PC-9 (cell line): Measurements from ENCODE around the gene MYO5A. TPM values are rescaled to one million over a fixed set of nuclear protein-coding genes. Genes with fewer than 3 reads are reported as not detected.
A peak's percentile ranks its signal among the peaks of the same experiment; 100 is the strongest.

ENCODE experiments used
- BruUV-seq: library from RNA; stranded (reverse); fragments of 400-500 nt; replicated peaks from 2 replicates; lab custom pipeline; 2021; lab: Mats Ljungman, UMichigan
- CTCF ChIA-PET: fragments of 300-600 bp; sonication (Branson Sonifier 250); formaldehyde crosslinking; loops from one replicate; lab custom pipeline; 2022; ENCODE audit warnings: antibody characterized with exemption; lab: Charles Lee
- POLR2A ChIA-PET: fragments of 300-600 bp; sonication (Branson Sonifier 250); formaldehyde crosslinking; loops from one replicate; lab custom pipeline; 2022; ENCODE audit warnings: antibody characterized with exemption; ENCODE audit not compliant: unreplicated experiment; lab: Charles Lee
- DNase-seq, 2 experiments: peaks; one replicate each; pipeline versions ENCODE4 v3.0.0 to v3.0.0-alpha.2; 2015 to 2022; ENCODE audit warnings: mixed read lengths in 1 of 2
- H2AFZ ChIP-seq: fragments of 200-600 bp; sonication (generic); 2 replicates; pipeline ENCODE4 v1.8.1; 2017; ENCODE audit warnings: antibody characterized with exemption
- H3F3A ChIP-seq: fragments of 200-600 bp; sonication (generic); 2 replicates; pipeline ENCODE4 v1.8.1; 2017; ENCODE audit warnings: antibody characterized with exemption, mild to moderate bottlenecking, low read depth; ENCODE audit not compliant: insufficient read depth
- H3K27ac ChIP-seq: fragments of 200-600 bp; sonication (generic); 2 replicates; pipeline ENCODE4 v1.6.1; 2016; ENCODE audit warnings: mixed run types
- H3K27me3 ChIP-seq: fragments of 200-600 bp; sonication (generic); 2 replicates; pipeline ENCODE4 v1.6.1; 2016; ENCODE audit warnings: low read depth, mixed run types; ENCODE audit not compliant: insufficient read depth
- H3K36me3 ChIP-seq: fragments of 200-600 bp; sonication (generic); 2 replicates; pipeline ENCODE4 v1.6.1; 2016; ENCODE audit warnings: low read depth, mixed run types
- H3K4me1 ChIP-seq: fragments of 200-600 bp; sonication (generic); replicated peaks from 2 replicates; pipeline ENCODE4 v1.6.1; 2016; ENCODE audit warnings: mixed run types; ENCODE audit not compliant: insufficient read depth
- H3K4me2 ChIP-seq: fragments of 200-600 bp; sonication (generic); 2 replicates; pipeline ENCODE4 v1.6.1; 2017; ENCODE audit warnings: mixed run types
- H3K4me3 ChIP-seq: fragments of 200-600 bp; sonication (generic); 2 replicates; pipeline ENCODE4 v1.6.1; 2016; ENCODE audit warnings: mixed run types
- H3K79me2 ChIP-seq: fragments of 200-600 bp; sonication (generic); 2 replicates; pipeline ENCODE4 v1.6.1; 2017; ENCODE audit warnings: low read depth, mixed run types
- H3K9me2 ChIP-seq: fragments of 200-600 bp; sonication (generic); 2 replicates; pipeline ENCODE4 v1.8.1; 2017; ENCODE audit warnings: mild to moderate bottlenecking; ENCODE audit not compliant: insufficient read depth
- H3K9me3 ChIP-seq: fragments of 200-600 bp; sonication (generic); 2 replicates; pipeline ENCODE4 v1.8.1; 2016; ENCODE audit warnings: low read depth; ENCODE audit not compliant: insufficient read depth
- H4K20me1 ChIP-seq: fragments of 200-600 bp; sonication (generic); 2 replicates; pipeline ENCODE4 v1.8.1; 2017; ENCODE audit not compliant: insufficient read depth
- EZH2 ChIP-seq: fragments of 200-600 bp; sonication (generic); IDR thresholded peaks from 2 replicates; pipeline ENCODE4 v1.8.0; 2017; ENCODE audit warnings: antibody characterized with exemption, low read depth
- intact Hi-C: fragments of 100-400 bp; cut with micrococcal nuclease; formaldehyde crosslinking; loops from one replicate; pipeline ENCODE4 v1.10.0; 2022; ENCODE audit not compliant: unreplicated experiment
- total RNA-seq: library from RNA; stranded (reverse); gene quantifications from 2 replicates; pipeline ENCODE4 v1.2.3, GENCODE V29; 2021
- TF ChIP-seq, protein P1 (sequence below): fragments of 200-600 bp; sonication (generic); conservative IDR thresholded peaks from 2 replicates; pipeline ENCODE4 v1.6.1; 2017; ENCODE audit warnings: mixed run types, antibody characterized with exemption, mild to moderate bottlenecking, moderate library complexity

The MYO5A gene
- total RNA-seq, 1 experiment from 2014 or later, result 10.7 TPM

- no peak for DNase-seq
- no peaks in the 10 kb centered on the region for H4K20me1 ChIP-seq
- ChIA-PET CTCF (no interaction called here), POLR2A (no interaction called here)
- intact Hi-C loops, result no loop called here
- H3F3A ChIP-seq, result no peaks in the 10 kb centered on the region
- H2AFZ ChIP-seq, result no peak overlapping the region
- no peaks in the 10 kb centered on the region for H3K79me2 ChIP-seq
- H3K4me2 ChIP-seq, result no peak overlapping the region
- no TSS peak for BruUV-seq
- no peak for TF ChIP-seq EZH2
- TF ChIP-seq, protein P1, sequence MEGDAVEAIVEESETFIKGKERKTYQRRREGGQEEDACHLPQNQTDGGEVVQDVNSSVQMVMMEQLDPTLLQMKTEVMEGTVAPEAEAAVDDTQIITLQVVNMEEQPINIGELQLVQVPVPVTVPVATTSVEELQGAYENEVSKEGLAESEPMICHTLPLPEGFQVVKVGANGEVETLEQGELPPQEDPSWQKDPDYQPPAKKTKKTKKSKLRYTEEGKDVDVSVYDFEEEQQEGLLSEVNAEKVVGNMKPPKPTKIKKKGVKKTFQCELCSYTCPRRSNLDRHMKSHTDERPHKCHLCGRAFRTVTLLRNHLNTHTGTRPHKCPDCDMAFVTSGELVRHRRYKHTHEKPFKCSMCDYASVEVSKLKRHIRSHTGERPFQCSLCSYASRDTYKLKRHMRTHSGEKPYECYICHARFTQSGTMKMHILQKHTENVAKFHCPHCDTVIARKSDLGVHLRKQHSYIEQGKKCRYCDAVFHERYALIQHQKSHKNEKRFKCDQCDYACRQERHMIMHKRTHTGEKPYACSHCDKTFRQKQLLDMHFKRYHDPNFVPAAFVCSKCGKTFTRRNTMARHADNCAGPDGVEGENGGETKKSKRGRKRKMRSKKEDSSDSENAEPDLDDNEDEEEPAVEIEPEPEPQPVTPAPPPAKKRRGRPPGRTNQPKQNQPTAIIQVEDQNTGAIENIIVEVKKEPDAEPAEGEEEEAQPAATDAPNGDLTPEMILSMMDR, result no peak
- H3K9me2 ChIP-seq, result no peaks in the 10 kb centered on the region
- H3K9me3 ChIP-seq, result no peaks in the 10 kb centered on the region
- no peak overlapping the region for H3K4me3 ChIP-seq
- no peak overlapping the region for H3K27ac ChIP-seq
- H3K36me3 ChIP-seq, result no peaks in the 10 kb centered on the region
- H3K4me1 ChIP-seq, result no peaks in the 10 kb centered on the region
- no peaks in the 10 kb centered on the region for H3K27me3 ChIP-seq
Observed at GRCh38 chr15:52532427-52532826, 3.7 kb upstream of the MYO5A start.

- Histone ChIP-seq H3K4me2 (peak overlapping the region; percentile 89; the same call in 1 of the 2 replicates), H3K9me2 (no peaks in the 10 kb centered on the region), H4K20me1 (no peaks in the 10 kb centered on the region), H3K27ac (no peak overlapping the region), H3K4me3 (no peak overlapping the region), H3K4me1 (no peaks in the 10 kb centered on the region), H2AFZ (no peak overlapping the region), H3F3A (no peaks in the 10 kb centered on the region), H3K27me3 (no peaks in the 10 kb centered on the region), H3K36me3 (no peaks in the 10 kb centered on the region), H3K9me3 (no peaks in the 10 kb centered on the region), H3K79me2 (no peaks in the 10 kb centered on the region)
- no peak for DNase-seq
- BruUV-seq, result no TSS peak
- intact Hi-C loops, result loop anchor here (5.0 kb wide), 2 partner anchors 198 to 273 kb away; no protein-coding TSS in a partner anchor
- no peak for TF ChIP-seq EZH2
- TF ChIP-seq, protein P1, result no peak
- ChIA-PET POLR2A (no interaction called here), CTCF (no interaction called here)
Observed at GRCh38 chr15:52529940-52530339, 1.3 kb upstream of the MYO5A start.

DNA sequence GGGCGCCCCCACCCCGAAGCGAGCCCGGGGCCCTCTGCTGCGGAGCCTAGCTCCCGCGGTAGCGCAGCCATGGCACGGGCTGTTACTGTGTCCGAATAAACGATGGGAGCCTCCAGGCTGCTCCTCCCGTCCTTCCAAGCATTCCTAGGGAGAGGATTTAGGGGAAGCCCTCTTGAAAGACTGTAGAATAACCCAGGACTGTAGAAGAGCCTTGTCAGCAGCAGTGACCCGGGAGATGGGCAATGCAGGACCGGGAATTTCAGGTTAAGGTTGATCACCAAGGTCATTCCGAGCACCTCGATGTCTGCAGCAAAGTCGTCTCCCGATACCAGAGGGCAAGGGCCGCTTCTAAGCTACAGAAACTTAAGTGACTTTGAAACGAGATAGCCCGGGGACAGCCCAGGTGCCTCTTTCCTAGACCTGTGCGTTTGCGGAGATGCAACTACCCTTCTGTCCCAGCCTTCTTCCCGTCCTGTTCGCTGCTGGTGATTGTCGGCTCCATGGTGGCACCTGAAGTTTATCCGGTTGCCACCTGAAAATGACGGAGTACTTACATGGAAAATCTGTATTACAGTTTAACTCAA is 753 bp upstream of the MYO5A start:
- Histone ChIP-seq H2AFZ (peak overlapping the region; percentile 85; the same call in 1 of the 2 replicates), H3K4me3 (peak overlapping the region; percentile 68; the same call in 1 of the 2 replicates), H3K79me2 (no peaks in the 10 kb centered on the region), H3K9me2 (no peaks in the 10 kb centered on the region), H4K20me1 (no peaks in the 10 kb centered on the region), H3K9me3 (no peaks in the 10 kb centered on the region), H3K4me1 (no peaks in the 10 kb centered on the region), H3K4me2 (peak overlapping the region; percentile 89), H3K27ac (no peak overlapping the region), H3K27me3 (no peaks in the 10 kb centered on the region), H3K36me3 (no peaks in the 10 kb centered on the region), H3F3A (no peaks in the 10 kb centered on the region)
- ChIA-PET POLR2A (no interaction called here), CTCF (no interaction called here)
- DNase-seq, result no peak
- intact Hi-C loops, result loop anchor here (5.0 kb wide), 2 partner anchors 197 to 272 kb away; no protein-coding TSS in a partner anchor
- BruUV-seq, result no TSS peak
- no peak for TF ChIP-seq EZH2
- TF ChIP-seq, protein P1, result no peak
